Stimulated activated CD4-positive, alpha-beta T cell treated with anti-CD3 and anti-CD28 coated beads, Interleukin-4, amount 100 ng/mL, for 24 hours (primary cell): ENCODE results near the gene PTPRM.
"Not testable (repeated sequence)": the region's sequence is repeated elsewhere in the genome, so short reads cannot be mapped to it uniquely, and the experiment has no call there.

ENCODE experiments used
- DNase-seq: peaks from one replicate; pipeline ENCODE4 v3.0.0-alpha.2; 2020

PTPRM gene

DNA sequence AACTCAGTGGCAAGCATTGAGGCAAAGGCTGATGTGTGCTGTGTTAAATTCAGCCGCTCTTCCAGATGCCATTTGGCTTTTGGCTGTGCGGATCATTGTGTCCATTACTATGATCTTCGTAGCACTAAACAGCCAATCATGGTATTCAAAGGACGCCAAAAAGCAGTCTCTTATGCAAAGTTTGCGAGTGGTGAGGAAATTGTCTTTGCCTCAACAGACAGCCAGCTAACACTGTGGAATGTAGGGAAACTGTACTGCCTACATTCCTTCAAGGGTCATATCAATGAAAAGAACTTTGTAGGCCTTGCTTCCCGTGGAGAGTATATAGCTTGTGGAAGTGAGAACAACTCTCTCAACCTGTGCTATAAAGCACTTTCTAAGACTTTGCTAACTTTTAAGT, 846.6 kb downstream of the PTPRM start:
- DNase-seq, result no peak

DNA sequence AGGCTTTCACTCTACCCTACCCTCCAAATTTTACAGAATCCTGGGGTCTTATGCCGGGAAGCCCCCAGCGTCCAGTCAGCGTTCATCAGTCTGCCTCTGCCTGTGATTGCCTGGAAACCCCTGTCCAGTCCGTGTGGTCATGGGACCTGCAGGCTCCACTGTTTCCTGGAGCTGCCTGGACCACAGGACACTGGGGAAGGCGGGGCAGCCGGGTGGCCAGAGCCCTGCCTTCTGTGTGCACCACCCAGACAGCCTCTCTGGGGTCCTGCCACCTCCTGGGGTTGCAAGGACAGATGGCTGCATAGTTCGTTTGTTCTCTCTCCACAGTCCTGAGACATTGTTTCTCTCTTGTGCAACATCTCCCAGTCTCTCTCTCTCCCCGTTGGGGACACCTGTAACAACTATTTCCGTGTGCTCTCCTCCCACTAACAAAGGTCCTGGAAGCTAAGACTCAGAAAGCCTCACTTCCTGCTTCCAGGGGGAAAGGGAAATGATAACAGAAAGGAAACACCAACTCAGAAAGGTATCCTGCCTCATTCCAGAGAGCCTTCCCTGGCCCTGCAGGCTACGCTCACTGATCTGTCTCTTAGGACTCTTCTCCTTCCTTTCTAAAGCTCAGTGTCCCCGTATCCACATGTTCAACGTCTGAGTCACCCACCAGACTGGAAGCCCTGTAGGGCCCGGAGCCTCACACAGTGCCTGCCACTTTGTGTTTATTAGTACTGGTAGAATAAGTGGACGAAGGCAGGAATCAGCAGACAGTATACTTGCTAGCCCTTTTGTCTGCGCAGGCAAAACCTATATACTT, 849.3 kb downstream of the PTPRM start:
- DNase-seq, result no peak

DNA sequence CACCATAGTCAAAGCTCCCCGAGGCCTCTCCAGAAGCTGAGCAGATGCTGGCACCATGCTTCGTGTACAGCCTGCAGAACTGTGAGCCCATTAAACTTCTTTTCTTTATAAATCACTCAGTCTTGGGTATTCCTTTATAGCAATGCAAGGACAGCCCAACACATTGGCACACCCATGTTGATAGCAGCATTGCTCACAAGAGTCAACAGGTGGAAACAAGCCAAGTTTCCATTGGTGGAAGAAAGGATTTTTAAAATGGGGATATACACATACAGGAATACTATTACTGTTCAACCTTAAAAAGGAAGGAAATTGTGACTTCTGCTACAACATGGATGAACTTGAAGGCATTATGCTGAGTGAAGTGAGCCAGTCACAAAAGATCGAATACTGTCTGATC, 855.3 kb downstream of the PTPRM start:
- DNase-seq, result no peak

DNA sequence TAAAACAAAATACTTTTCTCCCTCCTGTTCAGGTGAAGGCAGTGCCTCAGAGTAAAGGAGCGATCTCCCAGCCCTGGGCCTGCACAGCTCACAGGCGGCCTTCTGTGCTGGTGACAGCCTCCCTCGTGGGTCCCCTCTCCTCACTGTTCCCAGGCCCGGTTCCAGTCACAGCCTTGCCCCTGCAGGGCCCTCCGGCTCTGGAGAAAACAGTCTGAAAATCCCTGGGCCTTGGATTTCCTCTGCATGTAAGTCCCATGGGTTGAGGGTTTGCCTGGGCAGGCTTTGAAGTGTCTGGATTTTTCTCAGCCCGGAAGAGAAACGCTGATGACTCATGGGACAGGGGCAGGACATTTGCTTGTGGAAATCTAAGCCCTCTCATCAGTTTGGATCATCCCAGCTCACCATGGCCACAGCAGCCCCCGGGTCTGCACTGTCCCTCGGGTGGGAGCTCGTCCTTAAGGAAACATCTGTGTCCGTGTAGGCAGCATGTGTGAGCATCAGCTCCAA, 856.0 kb downstream of the PTPRM start:
- no peak for DNase-seq

DNA sequence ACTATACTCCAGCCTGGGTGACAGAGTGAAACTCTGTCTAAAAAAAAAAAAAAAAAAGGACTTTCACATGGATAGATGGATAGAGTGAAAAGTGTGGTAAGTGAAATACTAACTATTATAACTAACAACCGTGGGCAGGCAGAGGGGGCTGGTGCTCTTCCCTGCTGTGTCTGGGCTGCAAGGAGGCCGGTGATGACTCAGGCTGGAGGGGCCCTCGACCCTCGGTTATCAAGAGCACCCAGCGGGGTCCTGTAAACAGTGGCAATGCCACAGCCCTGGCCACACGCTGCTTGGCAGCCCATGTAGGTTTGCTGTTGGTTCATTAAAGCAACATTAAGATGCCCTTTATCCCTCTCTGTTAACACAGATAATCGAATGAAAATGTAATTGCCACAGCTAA, 857.4 kb downstream of the PTPRM start:
- DNase-seq, result no peak

GRCh38 chr18:8424917-8425725, 858.0 kb downstream of the PTPRM start:
- DNase-seq, result no peak

DNA sequence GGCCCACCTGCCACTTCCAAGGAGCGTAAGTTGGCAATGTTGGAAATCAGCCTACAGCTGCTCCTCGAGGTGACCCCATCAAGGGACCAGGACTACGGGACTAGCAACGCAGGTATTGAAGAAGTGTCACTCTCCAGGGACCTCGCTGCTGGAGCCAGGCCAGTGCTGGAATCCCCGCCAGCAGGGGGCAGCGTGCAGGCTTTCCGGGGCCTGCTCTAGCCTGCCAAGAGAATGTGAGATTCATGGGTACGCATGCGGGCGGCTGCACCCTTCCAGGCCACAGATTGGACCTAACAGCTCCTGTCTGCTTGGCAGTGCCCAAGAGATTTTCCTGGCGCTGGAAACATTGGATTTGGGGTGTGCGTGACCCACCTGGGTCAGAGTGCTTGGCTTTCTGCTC, 859.3 kb downstream of the PTPRM start:
- peak; percentile 6 for DNase-seq

DNA sequence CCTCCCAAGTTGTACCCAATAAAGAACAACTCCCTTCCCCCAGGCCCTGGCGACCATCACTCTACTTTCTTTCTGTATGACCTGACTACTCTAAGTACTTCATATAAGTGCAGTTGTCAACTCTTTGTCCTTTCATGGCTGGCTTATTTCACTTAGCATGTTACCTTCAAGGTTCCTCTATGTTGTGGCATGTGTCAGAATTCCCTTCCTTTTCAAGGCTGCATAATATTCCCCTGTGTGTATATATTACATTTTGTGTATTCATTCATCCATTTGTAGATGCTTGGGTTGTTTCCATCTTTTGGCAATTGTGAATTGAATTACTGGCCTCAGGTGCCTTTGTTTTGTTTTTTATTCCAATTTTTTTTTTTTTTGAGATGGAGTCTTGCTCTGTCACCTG, 860.2 kb downstream of the PTPRM start:
- DNase-seq, result no peak

DNA sequence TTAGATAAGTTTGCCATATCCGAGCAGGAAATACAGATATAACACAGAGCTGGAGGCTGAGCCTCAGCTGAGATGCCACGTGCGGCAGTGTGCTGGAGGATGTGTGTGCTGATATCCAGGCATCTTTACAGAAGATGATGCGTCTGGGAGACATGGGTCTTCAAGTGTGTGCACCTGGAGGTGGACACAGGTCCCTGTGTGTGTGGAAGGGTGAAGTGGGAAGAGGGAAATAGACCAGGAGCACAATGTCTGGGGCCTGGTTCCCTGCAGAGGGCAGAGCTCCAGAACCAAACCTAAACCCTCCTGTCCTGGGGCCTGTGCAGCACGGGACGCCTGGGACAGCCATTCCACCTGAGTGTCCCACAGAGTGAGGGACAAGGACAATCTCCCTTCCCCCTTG, 861.8 kb downstream of the PTPRM start:
- no peak for DNase-seq

DNA sequence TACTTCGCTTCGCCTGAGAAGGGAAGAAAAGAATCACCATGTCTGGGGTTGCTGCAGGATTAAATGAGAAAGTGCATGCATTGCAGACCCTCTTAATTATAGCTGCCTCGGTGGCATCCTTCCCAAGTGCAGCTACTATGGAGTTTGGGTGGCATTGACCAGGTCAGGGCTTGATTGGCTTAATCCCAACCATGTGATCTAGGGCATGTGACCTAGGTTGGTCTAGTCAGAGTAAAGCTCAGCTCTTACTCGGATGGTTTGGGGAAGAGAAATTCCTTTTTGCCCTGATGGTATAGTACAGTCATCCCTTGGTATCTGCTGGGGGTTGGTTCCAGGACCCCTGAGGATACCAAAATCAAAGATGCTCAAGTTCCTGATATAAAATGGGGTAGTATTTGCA, 863.9 kb downstream of the PTPRM start:
- no peak for DNase-seq

DNA sequence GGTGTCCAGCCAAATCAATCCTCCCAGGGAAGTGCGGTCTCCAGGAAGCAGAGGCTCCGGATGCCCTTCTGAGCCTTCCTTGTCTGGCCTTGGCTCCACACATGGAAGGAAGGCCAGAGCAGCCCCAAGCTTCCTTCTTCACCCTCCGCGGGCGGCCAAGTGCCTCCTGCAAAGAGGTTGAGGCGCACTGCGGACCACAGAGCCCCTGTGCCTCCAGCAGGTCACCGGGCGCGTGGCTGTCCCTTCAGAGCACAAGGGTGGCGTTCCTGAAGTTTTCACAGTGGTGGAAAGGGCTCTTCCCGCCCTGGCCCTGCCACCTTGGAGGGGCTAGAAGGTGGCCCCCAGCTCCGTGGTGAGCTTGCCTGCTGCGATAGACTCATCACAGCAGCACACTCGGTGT, 866.2 kb downstream of the PTPRM start:
- no peak for DNase-seq

DNA sequence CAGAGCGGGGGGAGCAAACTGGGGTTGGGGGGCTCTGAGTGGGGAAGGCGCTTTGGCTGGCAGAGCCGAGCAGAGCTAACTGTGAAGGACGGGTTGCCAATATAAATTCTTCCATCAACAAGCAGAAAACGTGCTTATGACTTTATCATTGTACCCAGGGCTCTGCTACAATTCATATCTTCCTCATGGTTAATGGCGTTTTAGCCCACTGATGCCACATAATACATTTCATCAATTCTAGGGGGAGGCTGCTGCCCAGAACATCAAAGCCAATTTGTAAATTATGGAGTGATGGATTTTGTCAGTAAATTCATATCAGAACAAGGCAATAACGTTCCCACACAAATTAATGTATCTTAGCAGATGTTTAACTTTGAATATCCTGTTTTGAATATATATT, 866.7 kb downstream of the PTPRM start:
- DNase-seq, result no peak

- no peak for DNase-seq
Measured at GRCh38 chr18:8435376-8435775, 868.3 kb downstream of the PTPRM start.

GRCh38 chr18:8439055-8439454, 871.9 kb downstream of the PTPRM start:
- no peak for DNase-seq

GRCh38 chr18:8443505-8443904, 876.4 kb downstream of the PTPRM start:
- no peak for DNase-seq

- DNase-seq, result not testable (repeated sequence)
Measured at GRCh38 chr18:8446936-8447335, 879.8 kb downstream of the PTPRM start.

- DNase-seq, result no peak
Measured at GRCh38 chr18:8448130-8448529, 881.0 kb downstream of the PTPRM start.

DNA sequence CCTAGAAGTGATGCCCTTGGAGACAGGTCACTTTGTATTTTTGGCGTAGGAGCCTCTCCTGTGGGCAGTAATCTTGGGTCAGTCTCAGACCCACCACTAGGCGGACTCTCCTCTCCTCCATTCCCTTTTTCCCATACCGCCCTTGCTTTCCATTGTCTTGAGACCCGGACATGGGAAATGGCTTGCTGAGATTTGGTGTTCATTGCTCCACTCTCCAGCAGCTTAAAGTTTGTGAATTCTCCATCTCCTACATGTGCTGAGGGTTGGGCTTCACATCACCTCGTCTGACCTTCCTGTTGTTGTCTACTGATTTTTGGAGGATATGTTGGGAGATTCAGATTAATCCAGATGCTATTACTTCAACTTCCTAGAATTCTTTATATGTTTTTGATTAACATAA, 882.9 kb downstream of the PTPRM start:
- no peak for DNase-seq

DNA sequence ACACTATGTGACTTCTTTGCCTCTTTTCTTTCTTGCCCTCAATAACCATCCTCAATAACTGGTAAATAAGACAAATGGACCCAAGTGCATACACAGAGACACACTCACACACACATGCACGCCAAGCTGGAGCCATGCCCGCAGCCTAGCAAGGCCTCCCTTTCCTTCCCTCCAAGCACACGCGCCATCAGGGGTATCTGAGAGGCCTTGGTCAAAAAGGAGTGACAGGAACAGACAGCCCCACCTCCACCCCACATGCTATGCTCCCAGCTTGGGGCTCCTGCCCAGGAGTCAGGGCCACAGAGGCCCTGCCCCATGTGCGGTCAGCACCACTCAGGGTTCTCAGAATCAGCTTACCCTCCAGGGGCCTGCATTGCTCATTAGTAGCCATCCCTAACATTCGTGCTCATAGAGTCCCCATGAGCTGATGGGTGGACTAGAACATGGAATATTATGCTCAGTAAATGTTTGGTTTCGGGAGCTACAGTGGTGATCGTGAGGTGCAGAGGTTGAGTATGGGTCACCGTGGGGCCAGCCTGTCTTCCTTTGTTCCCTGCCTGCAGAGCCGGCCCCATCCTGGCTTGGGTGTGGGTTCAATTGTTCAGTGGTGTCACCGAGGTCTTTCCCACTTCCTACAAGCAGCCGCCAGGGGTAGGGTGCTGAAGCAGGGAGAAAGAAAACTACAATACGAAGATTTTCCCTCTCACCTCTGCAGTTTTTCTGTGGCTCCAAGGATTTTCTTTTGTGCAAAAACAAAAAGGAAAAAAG, 884.0 kb downstream of the PTPRM start:
- DNase-seq, result no peak

DNA sequence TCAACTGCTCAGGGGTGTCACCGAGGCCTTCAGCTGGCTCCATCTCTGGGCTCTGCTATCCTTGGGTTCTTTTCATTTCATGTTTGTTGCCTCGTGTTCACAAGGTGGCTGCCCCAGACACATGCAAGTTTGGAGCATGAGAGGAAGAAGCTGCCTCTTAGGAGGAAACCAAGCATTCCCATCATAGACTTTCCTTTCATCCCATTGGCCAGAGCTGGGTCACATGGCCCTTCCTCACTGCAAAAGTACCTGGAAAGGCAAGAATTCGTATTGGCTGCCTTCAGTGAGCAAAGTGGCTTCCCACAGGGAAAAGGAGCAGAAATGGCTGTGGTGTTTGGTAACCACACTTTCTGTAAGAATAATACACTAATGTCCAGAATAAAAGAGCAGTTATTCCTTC, 886.4 kb downstream of the PTPRM start:
- DNase-seq, result no peak

- DNase-seq, result no peak
Measured at GRCh38 chr18:8454136-8454535, 887.0 kb downstream of the PTPRM start.

DNA sequence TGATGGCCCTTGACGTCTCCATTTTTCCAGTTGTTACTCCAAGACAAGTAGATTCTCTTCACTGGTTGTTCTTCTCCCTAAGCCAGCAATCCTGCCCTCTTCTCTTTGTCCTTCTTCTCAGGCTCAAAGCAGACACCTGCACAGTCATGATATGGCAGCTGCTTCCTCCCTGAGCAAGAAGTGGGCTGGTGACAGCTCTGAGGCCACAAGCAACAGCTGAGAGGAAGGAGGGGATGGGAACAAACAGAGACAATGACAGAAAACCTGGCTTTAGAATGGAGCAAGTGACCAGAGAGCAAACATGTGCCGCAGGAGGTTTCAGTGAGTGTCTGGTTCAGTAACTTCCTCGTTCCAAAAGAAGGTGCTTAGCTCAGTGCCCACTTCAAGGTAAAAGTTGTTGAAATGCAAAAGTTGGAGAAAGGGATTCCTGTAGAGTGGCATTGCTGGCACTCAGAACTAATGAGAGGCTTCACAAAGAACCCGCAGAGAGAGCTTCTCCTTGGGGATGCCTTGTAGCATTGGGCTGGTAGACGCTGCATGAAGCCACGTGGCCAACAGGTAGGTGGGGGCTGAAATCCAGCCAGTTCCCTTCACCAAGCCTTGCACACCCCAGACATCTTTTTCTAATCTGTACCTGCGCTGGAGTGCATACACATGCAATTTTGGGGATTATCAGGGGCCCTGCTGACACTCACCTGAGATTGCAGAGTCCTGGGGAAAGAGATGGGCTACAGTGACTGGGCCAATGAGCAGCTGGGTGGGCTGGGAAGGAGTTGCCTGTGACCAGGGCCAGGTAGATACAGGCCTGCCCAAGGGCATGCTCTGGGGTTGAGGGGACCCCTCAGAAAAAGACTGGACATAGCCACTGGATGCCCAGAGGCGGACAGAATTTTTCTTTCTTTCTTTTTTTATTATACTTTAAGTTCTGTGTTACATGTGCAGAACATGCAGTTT, 888.8 kb downstream of the PTPRM start:
- no peak for DNase-seq
